Effector CD8-positive, alpha-beta T cell (primary cell): ENCODE measurements around the gene GATA6.

ENCODE experiments used
- DNase-seq: peaks from one replicate; lab custom pipeline; 2025; lab: John Stamatoyannopoulos, UW

The GATA6 gene

GRCh38 chr18:22243513-22243912 is 74.1 kb downstream of the GATA6 start:
- no peak for DNase-seq

GRCh38 chr18:22250026-22250425 is 80.6 kb downstream of the GATA6 start:
- no peak for DNase-seq

- DNase-seq, result no peak
These were observed 81.2 kb downstream of the GATA6 start for GRCh38 chr18:22250591-22250996.
